ENCODE results near the gene ABCA4. TPM values are rescaled to one million over a fixed set of nuclear protein-coding genes. Genes with fewer than 3 reads are reported as not detected.

Gene ABCA4
- total RNA-seq, 4 donors from 2014 or later = 0.18 to 0.57 TPM; not detected in 2

GRCh38 chr1:94006604-94007003, 114.3 kb downstream of the ABCA4 start:
- Histone ChIP-seq H3K27me3 (no peaks in the 10 kb centered on the region), H3K4me1 (no peaks in the 10 kb centered on the region), H3K4me3 (no peak overlapping the region), H3K27ac (no peak overlapping the region), H3K36me3 (no peaks in the 10 kb centered on the region), H3K9me3 (no peaks in the 10 kb centered on the region)
- intact Hi-C loops (cut with DNase I) = no loop called here
- DNase-seq = no peak
- TF ChIP-seq POLR2A (IDR thresholded peaks at IDR 0.05) = no peak
- TF ChIP-seq CTCF (IDR thresholded peaks at IDR 0.05) = no peak
- 31% methylated on average over 2 of the region's 2 CpGs; no CpG with 5 or more reads in 1 of the 2 donors for WGBS, 2 donors

- TF ChIP-seq CTCF (IDR thresholded peaks at IDR 0.05) = no peak
- no peak for TF ChIP-seq POLR2A (IDR thresholded peaks at IDR 0.05)
- no peaks in the 10 kb centered on the region for H3K4me1 ChIP-seq
- H3K9me3 ChIP-seq = no peaks in the 10 kb centered on the region
- intact Hi-C loops (cut with DNase I) = no loop called here
- 48 to 55% methylated on average over 2 of the region's 2 CpGs for WGBS, 2 donors
- DNase-seq = no peak
- no peak overlapping the region for H3K4me3 ChIP-seq
- H3K27me3 ChIP-seq = no peaks in the 10 kb centered on the region
- H3K27ac ChIP-seq = no peak overlapping the region
- no peaks in the 10 kb centered on the region for H3K36me3 ChIP-seq
These were observed 116.0 kb downstream of the ABCA4 start for GRCh38 chr1:94004924-94005323.

DNA sequence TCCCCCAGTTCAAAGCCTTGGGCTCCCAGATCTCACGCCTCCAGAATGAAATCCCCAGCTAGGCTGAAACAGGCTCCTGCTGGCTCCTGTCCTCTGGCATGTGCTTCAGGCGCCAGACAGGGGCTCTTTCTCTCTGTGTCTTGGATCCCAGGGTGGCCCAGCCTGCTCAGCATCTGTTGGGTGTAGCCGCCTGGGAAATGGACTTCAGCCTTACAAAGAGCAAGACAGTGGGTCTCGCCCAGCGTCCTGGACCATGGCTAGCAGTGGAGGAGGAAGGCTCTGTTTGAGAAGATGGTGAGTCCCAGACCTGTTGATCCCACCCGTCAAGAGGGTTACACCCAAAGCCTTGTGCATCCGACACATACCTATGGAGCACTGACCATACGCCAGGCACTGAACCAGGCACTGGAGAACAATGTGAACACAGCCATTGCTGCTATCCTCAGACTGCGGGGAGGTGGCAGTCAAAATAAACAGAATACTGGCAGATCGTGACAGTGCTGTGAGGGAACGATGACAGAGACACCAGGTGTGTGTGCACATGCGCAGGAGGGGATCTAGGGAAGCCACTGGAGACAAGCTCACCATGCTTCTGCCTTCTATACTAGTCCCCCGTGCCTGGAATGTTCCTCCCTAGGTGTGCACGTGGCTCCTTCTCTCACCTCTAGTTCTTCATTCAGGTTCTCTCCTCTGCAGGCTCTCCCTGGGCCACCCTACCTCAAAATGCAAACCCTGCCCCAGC, 118.7 kb downstream of the ABCA4 start:
- TF ChIP-seq POLR2A (IDR thresholded peaks at IDR 0.05) = no peak
- no peak for TF ChIP-seq CTCF (IDR thresholded peaks at IDR 0.05)
- Histone ChIP-seq H3K27ac (no peak overlapping the region), H3K4me1 (no peaks in the 10 kb centered on the region), H3K4me3 (no peak overlapping the region), H3K27me3 (no peaks in the 10 kb centered on the region), H3K36me3 (no peaks in the 10 kb centered on the region), H3K9me3 (no peaks in the 10 kb centered on the region)
- 84 to 88% methylated on average over 11 to 14 of the region's 14 CpGs for WGBS, 2 donors
- intact Hi-C loops (cut with DNase I) = no loop called here
- no peak for DNase-seq

- no peak overlapping the region for H3K27ac ChIP-seq
- H3K9me3 ChIP-seq = no peaks in the 10 kb centered on the region
- 90 to 92% methylated on average over 6 to 8 of the region's 20 CpGs for WGBS, 2 donors
- no peak overlapping the region for H3K4me3 ChIP-seq
- no peak for DNase-seq
- no peak for TF ChIP-seq CTCF (IDR thresholded peaks at IDR 0.05)
- no peak for TF ChIP-seq POLR2A (IDR thresholded peaks at IDR 0.05)
- no peaks in the 10 kb centered on the region for H3K27me3 ChIP-seq
- H3K4me1 ChIP-seq = no peaks in the 10 kb centered on the region
- intact Hi-C loops (cut with DNase I) = no loop called here
- H3K36me3 ChIP-seq = no peaks in the 10 kb centered on the region
These were observed 119.4 kb downstream of the ABCA4 start for GRCh38 chr1:94001397-94002045.

- WGBS, 2 donors = 90 to 100% methylated on average over 2 to 8 of the region's 12 CpGs
- H3K9me3 ChIP-seq = no peaks in the 10 kb centered on the region
- H3K27ac ChIP-seq = no peak overlapping the region
- no peaks in the 10 kb centered on the region for H3K36me3 ChIP-seq
- no peak overlapping the region for H3K4me3 ChIP-seq
- TF ChIP-seq CTCF (IDR thresholded peaks at IDR 0.05) (no peak), POLR2A (IDR thresholded peaks at IDR 0.05) (no peak)
- intact Hi-C loops (cut with DNase I) = no loop called here
- no peak for DNase-seq
- H3K27me3 ChIP-seq = no peaks in the 10 kb centered on the region
- no peaks in the 10 kb centered on the region for H3K4me1 ChIP-seq
These were observed 120.3 kb downstream of the ABCA4 start for GRCh38 chr1:94000510-94001282.
